GM12864 (cell line): ENCODE data around the gene UPK1A.
A peak's percentile ranks its signal among the peaks of the same experiment; 100 is the strongest.

ENCODE experiments used
- DNase-seq: peaks from one replicate; pipeline ENCODE4 v3.0.0-alpha.2; 2011; ENCODE audit warnings: low read depth
- H3K4me3 ChIP-seq: 2 replicates; pipeline ENCODE4 v1.5.1; 2011; ENCODE audit warnings: mild to moderate bottlenecking, low read depth, low read length, control low read depth
- TF ChIP-seq, protein P1 (sequence below): IDR thresholded peaks from 2 replicates; pipeline ENCODE4 v1.5.1; 2011; ENCODE audit warnings: low read depth, mild to moderate bottlenecking, moderate library complexity, low read length, control low read depth, inconsistent platforms; ENCODE audit errors: missing control alignments

UPK1A gene

DNA sequence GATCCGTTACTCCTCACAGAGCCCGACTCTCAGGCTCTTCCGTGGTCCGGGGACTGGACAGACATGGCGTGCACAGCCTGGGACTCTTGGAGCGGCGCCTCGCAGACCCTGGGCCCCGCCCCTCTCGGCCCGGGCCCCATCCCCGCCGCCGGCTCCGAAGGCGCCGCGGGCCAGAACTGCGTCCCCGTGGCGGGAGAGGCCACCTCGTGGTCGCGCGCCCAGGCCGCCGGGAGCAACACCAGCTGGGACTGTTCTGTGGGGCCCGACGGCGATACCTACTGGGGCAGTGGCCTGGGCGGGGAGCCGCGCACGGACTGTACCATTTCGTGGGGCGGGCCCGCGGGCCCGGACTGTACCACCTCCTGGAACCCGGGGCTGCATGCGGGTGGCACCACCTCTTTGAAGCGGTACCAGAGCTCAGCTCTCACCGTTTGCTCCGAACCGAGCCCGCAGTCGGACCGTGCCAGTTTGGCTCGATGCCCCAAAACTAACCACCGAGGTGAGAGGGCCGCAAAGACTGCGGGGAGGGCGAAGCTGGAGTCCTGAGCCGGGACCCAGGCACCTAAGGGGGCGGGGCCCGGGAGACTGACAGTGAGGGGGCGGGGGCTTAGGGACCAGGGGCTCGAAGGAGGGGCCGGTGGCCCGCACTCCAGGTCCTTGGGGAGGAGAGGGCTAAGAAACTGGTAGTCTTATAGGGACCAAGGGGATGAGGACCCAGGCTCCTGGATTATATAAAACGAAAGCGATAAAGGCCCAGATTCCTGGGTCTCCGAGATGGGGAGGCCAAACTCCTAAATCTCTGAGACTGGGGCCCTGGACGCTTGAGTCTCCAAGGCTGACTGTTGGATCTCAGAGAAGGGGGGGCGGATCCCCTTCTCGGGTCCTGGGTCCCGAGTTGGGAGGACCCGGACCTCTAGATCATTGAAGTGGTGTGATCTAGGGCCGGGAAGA lies 22.8 kb upstream of the UPK1A start:
- TF ChIP-seq, protein P1, sequence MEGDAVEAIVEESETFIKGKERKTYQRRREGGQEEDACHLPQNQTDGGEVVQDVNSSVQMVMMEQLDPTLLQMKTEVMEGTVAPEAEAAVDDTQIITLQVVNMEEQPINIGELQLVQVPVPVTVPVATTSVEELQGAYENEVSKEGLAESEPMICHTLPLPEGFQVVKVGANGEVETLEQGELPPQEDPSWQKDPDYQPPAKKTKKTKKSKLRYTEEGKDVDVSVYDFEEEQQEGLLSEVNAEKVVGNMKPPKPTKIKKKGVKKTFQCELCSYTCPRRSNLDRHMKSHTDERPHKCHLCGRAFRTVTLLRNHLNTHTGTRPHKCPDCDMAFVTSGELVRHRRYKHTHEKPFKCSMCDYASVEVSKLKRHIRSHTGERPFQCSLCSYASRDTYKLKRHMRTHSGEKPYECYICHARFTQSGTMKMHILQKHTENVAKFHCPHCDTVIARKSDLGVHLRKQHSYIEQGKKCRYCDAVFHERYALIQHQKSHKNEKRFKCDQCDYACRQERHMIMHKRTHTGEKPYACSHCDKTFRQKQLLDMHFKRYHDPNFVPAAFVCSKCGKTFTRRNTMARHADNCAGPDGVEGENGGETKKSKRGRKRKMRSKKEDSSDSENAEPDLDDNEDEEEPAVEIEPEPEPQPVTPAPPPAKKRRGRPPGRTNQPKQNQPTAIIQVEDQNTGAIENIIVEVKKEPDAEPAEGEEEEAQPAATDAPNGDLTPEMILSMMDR: no peak
- peak; percentile 64 for DNase-seq

GRCh38 chr19:35644206-35644986 lies 21.9 kb upstream of the UPK1A start:
- DNase-seq: peak; percentile 93
- peak overlapping the region; percentile 52 for H3K4me3 ChIP-seq
- TF ChIP-seq, protein P1: no peak

More for the DNA sequence above, 22.8 kb upstream of the UPK1A start:
- peak overlapping the region; percentile 52 for H3K4me3 ChIP-seq

DNA sequence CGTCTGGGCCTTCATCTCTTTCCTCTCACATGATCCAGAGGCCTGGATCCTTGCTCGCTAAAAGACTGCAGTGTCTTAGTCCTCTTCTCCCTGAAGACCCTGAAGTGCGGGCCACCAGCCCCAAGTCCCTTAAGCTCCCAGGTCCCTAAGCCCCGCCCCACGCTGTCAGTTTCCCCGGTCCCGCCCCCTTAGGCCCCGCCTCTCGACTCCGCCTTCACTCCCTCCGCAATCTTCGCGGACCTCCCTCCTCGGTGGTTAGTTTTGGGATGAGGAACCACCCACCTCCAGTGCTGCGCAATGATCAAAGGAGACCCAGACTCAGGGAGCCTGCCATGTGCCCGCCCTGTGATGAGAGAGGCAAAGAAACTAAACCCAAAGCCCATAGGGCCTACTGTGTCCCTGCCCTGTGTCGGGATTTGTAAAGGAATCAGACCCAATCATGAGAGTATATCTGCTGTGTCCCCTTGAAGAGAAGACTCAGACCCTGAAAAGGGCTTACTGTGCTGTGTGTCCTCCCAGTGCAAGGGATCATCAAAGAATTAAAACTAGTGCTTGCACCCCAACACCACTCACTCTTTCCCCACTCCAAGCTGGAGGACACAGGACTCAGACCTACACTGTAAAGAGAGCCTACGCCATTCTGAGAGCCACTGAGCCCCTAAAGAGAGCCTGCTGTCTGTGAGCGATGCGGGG lies 21.2 kb upstream of the UPK1A start:
- TF ChIP-seq, protein P1: no peak
- no peak for DNase-seq
- H3K4me3 ChIP-seq: peak overlapping the region; percentile 52

GRCh38 chr19:35645680-35646511 lies 20.4 kb upstream of the UPK1A start:
- H3K4me3 ChIP-seq: no peak overlapping the region
- TF ChIP-seq, protein P1: no peak
- no peak for DNase-seq

DNA sequence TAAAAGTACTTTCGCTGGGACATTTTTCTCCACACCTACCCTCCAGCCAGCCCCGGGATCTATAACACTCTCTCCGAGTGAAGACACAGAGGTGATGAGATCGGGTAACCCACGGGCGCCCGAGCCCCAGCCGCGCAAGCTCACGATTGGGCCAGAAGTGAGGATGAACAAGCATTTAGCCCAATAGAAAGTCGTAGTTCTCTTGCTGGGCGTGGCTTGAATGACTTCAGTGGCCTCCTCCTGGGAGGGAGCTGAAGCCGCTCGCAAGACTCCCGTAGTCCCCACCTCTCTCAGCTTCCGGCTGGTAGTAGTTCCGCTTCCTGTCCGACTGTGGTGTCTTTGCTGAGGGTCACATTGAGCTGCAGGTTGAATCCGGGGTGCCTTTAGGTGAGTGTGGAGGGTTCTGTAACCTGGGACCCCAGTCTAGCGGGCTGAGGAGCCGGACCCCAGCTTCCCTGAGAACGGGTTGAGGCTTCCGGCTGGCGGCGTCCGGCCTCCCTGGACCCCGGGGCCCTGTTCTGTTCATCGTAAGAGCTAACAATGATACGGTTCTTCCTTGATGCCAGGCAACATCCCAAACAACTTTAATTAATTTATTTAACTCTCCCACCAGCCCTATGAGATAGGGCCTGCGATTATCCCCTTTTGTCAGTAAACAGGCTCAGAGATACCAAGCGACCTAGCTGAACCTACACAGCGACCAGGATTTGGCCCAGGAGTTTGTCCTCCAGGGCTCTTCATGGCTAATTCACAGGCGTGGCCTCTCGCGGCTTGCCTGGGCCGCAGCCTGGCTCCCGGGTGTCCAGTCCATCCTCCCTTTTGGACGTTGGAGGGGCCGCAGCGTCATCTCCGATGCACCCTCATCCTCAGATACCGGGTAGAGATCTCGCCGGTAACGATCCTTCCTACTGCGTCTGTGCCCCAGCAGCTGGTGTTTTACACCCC lies 18.0 kb upstream of the UPK1A start, which contains the start of gene COX6B1:
TSS of gene COX6B1 (plus strand) at position 307 of the 945 bp plus-strand sequence. CDS start 2,921 bp downstream, outside the sequence.
- TF ChIP-seq, protein P1: no peak
- peak within 1 kb of the TSS; percentile 88 for H3K4me3 ChIP-seq
- peak; percentile 97 for DNase-seq
